RWPE2 (cell line): ENCODE data around the gene AKAP12.

ENCODE experiments used
- ATAC-seq: fragments of 200-7000 bp; cut with Tn5 transposase; 3 replicates; pipeline ENCODE4 v1.9.1; 2021; ENCODE audit warnings: low read depth
- DNase-seq: peaks from one replicate; pipeline ENCODE4 v3.0.0-alpha.2; 2020; ENCODE audit warnings: low spot score
- H3K27ac ChIP-seq: fragments of 450-650 bp; 2 replicates; pipeline ENCODE4 v1.5.1; 2017; ENCODE audit warnings: mild to moderate bottlenecking; ENCODE audit not compliant: poor library complexity, severe bottlenecking
- H3K27me3 ChIP-seq: fragments of 250-450 bp; sonication (Bioruptor Pico); 2 replicates; pipeline ENCODE4 v1.5.1; 2021; ENCODE audit warnings: mild to moderate bottlenecking, moderate library complexity; ENCODE audit not compliant: insufficient read depth, poor library complexity, severe bottlenecking
- H3K36me3 ChIP-seq: fragments of 250-450 bp; sonication (Bioruptor Pico); 2 replicates; pipeline ENCODE4 v1.5.1; 2020; ENCODE audit warnings: low read depth, mild to moderate bottlenecking, moderate library complexity
- H3K4me1 ChIP-seq: fragments of 250-450 bp; sonication (Bioruptor Pico); 2 replicates; pipeline ENCODE4 v1.5.1; 2021; ENCODE audit warnings: mild to moderate bottlenecking, moderate library complexity; ENCODE audit not compliant: insufficient read depth, poor library complexity, severe bottlenecking
- H3K4me3 ChIP-seq: fragments of 250-450 bp; sonication (Bioruptor Pico); 2 replicates; pipeline ENCODE4 v1.5.1; 2021; ENCODE audit warnings: mild to moderate bottlenecking, moderate library complexity; ENCODE audit not compliant: severe bottlenecking
- H3K9me3 ChIP-seq: fragments of 250-450 bp; sonication (Bioruptor Pico); 2 replicates; pipeline ENCODE4 v1.5.1; 2021; ENCODE audit warnings: mild to moderate bottlenecking, moderate library complexity; ENCODE audit not compliant: severe bottlenecking
- TF ChIP-seq, protein P1 (sequence below): fragments of 450-650 bp; IDR thresholded peaks from one replicate; pipeline ENCODE4 v1.5.1; 2017; ENCODE audit warnings: mild to moderate bottlenecking, moderate library complexity; ENCODE audit not compliant: poor library complexity, severe bottlenecking

AKAP12 gene

DNA sequence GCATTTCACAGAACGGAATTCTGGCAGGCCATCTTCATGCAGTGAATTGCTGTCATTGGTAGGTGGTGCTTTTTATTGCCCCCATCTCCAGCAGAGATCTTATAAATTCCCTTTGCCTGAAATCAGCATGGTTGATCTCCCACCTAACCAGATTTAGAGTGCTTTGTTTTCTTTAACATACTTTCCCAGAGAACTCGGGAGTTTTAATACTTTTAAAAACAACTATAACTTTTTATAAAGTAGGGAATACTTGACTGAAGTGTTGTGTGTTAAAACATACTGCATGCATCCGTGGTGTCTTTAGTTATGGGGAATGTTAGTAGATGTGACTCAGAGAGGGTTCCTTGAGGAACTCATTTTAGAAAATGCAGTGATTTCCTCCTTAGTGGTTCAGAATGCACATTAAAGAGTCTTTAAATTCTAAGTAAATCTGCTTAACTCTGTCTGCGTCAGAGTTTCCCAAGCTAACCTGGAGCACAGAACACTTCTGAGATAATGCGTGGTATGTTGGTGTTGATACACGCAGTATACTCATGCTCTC lies 54.9 kb downstream of the AKAP12 start:
- Histone ChIP-seq H3K36me3 (no peaks in the 10 kb centered on the region), H3K27ac (no peak overlapping the region), H3K9me3 (no peaks in the 10 kb centered on the region), H3K4me3 (no peak overlapping the region), H3K4me1 (no peaks in the 10 kb centered on the region), H3K27me3 (no peaks in the 10 kb centered on the region)
- ATAC-seq (no peak), DNase-seq (no peak)
- TF ChIP-seq, protein P1, sequence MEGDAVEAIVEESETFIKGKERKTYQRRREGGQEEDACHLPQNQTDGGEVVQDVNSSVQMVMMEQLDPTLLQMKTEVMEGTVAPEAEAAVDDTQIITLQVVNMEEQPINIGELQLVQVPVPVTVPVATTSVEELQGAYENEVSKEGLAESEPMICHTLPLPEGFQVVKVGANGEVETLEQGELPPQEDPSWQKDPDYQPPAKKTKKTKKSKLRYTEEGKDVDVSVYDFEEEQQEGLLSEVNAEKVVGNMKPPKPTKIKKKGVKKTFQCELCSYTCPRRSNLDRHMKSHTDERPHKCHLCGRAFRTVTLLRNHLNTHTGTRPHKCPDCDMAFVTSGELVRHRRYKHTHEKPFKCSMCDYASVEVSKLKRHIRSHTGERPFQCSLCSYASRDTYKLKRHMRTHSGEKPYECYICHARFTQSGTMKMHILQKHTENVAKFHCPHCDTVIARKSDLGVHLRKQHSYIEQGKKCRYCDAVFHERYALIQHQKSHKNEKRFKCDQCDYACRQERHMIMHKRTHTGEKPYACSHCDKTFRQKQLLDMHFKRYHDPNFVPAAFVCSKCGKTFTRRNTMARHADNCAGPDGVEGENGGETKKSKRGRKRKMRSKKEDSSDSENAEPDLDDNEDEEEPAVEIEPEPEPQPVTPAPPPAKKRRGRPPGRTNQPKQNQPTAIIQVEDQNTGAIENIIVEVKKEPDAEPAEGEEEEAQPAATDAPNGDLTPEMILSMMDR, result no peak

DNA sequence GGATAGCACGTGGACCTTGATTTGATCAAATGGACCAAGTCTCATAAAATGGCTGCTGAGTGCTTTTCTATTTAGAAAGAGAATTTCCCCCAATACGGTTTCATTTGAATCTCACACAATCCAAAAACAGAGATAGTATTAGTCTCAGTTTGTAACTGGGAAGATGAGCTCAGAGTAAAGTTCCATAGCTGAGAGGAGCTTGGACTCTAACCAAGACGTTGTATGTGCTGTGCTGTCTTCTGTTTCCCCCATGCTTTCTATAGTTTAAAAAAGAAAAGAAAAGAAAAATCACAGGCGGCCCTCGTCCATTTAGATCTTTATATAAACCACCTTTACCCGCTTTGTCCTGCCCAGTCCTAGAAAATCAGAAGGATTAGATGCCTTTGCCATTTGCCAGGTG lies 58.1 kb downstream of the AKAP12 start:
- DNase-seq (no peak), ATAC-seq (no peak)
- no peaks in the 10 kb centered on the region for H3K9me3 ChIP-seq
- H3K4me3 ChIP-seq, result no peak overlapping the region
- H3K36me3 ChIP-seq, result no peaks in the 10 kb centered on the region
- H3K4me1 ChIP-seq, result no peaks in the 10 kb centered on the region
- H3K27me3 ChIP-seq, result no peaks in the 10 kb centered on the region
- TF ChIP-seq, protein P1, result no peak
- H3K27ac ChIP-seq, result no peak overlapping the region

DNA sequence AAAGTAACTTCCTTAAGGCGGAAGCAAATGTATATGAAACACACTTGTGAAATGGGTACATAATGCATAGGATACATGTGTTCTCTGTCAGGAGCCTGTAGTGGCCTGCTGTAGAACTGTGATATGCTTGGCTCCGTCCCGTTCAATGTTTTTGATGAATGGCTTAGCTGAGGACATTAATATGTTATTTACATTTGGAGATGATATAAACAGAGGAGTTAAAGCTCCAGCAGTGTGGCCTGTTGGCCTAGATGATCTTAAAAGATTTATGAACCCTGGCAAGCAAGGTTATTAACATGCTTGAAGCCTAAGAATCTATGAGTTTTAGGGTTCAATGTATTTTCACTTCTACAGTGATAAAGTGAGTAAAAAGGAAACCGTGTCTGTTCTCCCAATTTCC lies 59.2 kb downstream of the AKAP12 start:
- Histone ChIP-seq H3K4me1 (no peaks in the 10 kb centered on the region), H3K27ac (no peak overlapping the region), H3K4me3 (no peak overlapping the region), H3K36me3 (no peaks in the 10 kb centered on the region), H3K27me3 (no peaks in the 10 kb centered on the region), H3K9me3 (no peaks in the 10 kb centered on the region)
- TF ChIP-seq, protein P1, result no peak
- ATAC-seq (no peak), DNase-seq (no peak)

DNA sequence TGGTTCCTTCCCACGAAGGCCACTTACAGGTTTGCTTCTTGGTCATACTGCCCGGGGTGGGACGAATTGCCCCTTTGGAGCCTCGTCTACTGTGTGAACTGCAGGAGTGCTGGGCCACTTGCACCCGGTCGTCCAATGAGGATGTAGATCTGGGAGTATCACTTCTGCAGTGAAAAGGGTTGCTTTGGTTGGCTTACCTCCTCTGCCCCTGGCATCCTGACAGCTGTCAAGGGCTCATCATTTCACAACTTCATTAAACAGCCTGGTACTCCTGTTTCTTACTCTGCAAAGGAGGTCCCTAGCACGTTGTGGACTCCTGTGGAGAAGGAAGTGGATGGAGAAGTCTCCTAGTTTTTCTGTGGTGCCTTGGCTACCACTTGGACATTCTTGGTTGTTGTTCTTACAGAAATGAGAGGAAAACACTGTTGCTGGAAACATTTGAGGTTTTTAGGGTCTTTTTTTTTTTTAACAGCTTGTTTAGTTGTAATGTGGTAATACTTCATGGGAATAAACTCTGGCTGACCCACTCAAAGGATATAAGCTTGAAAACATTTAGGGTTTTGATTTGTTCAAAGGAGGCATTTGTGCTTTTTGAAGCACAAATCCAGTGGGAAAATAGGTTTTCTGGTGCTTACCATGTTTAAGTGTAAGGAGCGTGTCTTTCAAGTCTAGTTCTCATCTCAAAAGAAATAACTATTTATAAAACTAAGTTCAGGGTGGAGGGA lies 60.7 kb downstream of the AKAP12 start:
- Histone ChIP-seq H3K4me1 (no peaks in the 10 kb centered on the region), H3K27me3 (no peaks in the 10 kb centered on the region)
- TF ChIP-seq, protein P1, result no peak

DNA sequence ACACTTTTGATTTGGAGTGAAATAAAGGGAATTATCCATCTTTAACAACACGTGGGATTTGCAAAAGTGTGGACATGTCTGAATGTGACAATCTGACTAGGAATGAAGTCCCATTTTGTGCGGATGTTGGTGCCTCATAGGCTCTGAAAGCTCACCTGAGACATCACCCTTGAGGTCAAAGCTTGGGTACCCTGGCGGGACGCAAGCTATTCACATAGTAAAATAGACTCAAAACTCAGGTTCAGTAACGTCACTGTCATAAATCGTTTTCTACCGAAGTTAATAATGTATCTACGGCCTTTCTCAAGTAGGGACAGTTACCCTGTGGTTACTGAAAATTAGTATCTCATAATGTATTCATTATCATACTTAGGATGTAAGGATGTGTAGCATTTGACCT lies 61.8 kb downstream of the AKAP12 start:
- no peak overlapping the region for H3K4me3 ChIP-seq
- no peaks in the 10 kb centered on the region for H3K36me3 ChIP-seq
- H3K4me1 ChIP-seq, result no peaks in the 10 kb centered on the region
- H3K27me3 ChIP-seq, result no peaks in the 10 kb centered on the region
- no peak overlapping the region for H3K27ac ChIP-seq
- no peak for ATAC-seq
- no peaks in the 10 kb centered on the region for H3K9me3 ChIP-seq
- no peak for DNase-seq
- TF ChIP-seq, protein P1, result no peak

More for the DNA sequence above, 60.7 kb downstream of the AKAP12 start:
- H3K9me3 ChIP-seq, result no peaks in the 10 kb centered on the region
- H3K36me3 ChIP-seq, result no peaks in the 10 kb centered on the region
- ATAC-seq (no peak), DNase-seq (no peak)
- H3K4me3 ChIP-seq, result no peak overlapping the region
- no peak overlapping the region for H3K27ac ChIP-seq
